Stimulated activated effector memory CD8-positive, alpha-beta T cell treated with anti-CD3 and anti-CD28 coated beads, Interleukin-12 subunit alpha, Interleukin-12 subunit beta, amount 100 ng/mL, for 72 hours (primary cell): ENCODE results near the gene EIF4G3.
"Not testable (repeated sequence)": the region's sequence is repeated elsewhere in the genome, so short reads cannot be mapped to it uniquely, and the experiment has no call there.

Source experiments
- ATAC-seq: fragments of 150-1000 bp; cut with Tn5 transposase; 2 replicates; pipeline ENCODE4 v1.10.0; 2021
- DNase-seq, 2 donors: peaks; one replicate each; pipeline ENCODE4 v3.0.0; 2021 to 2022; ENCODE audit warnings: low spot score in 2 of 2
- H3K27ac Mint-ChIP-seq: one replicate; pipeline ENCODE4 v1.8.0; 2022; ENCODE audit warnings: mild to moderate bottlenecking, mixed read lengths
- H3K36me3 Mint-ChIP-seq: one replicate; pipeline ENCODE4 v1.8.0; 2022; ENCODE audit warnings: mild to moderate bottlenecking, mixed read lengths
- H3K4me1 Mint-ChIP-seq: one replicate; pipeline ENCODE4 v1.8.0; 2022; ENCODE audit warnings: mixed read lengths
- H3K4me3 Mint-ChIP-seq: one replicate; pipeline ENCODE4 v1.8.0; 2022; ENCODE audit warnings: mild to moderate bottlenecking, mixed read lengths
- H3K9me3 Mint-ChIP-seq: one replicate; pipeline ENCODE4 v1.8.0; 2022; ENCODE audit warnings: mixed read lengths

Gene EIF4G3

DNA sequence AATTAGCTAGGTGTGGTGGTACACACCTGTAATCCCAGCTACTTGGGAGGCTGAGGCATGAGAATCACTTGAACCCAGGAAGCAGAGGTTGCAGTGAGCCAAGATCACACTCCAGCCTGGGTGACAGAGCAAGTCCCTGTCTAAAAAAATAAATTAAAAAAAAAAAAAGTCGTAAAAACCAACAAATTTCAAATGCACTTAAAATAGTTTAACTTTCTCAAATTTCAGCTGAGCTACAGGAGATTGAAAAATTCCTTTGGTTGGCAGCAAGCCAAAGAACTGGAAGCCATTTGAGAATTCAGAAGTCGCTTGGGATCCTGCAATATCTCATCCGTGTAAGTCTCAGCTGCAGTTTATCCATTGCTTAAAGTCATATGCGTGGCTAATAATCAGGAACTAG lies 5.9 kb downstream of the EIF4G3 start:
- not testable (repeated sequence) for ATAC-seq, H3K9me3 Mint-ChIP-seq, H3K27ac Mint-ChIP-seq, H3K4me3 Mint-ChIP-seq, DNase-seq
- Mint-ChIP-seq H3K4me1 (peaks cover 33% of the 10 kb centered on the region), H3K36me3 (peaks cover 65% of the 10 kb centered on the region)

DNA sequence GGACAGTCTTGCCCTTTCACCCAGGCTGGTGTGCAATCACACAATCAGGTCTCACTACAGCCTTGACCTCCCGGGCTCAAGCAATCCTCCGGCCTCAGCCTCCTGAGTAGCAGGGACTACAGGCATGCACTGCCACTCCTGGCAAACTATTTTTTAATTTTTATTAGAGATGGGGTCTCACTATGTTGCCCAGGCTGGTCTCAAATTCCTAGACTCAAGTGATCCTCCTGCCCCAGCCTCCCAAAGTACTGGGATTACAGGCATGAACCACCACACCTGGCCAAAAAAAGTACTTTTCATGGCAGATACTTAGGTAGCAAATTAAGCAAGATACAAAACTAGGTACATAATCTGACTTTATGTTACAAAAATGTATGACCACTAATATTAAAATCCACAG lies 8.3 kb downstream of the EIF4G3 start:
- DNase-seq (no peak), ATAC-seq (no peak)
- H3K36me3 Mint-ChIP-seq = peaks cover 62% of the 10 kb centered on the region
- no peak overlapping the region for H3K4me3 Mint-ChIP-seq
- peaks cover 24% of the 10 kb centered on the region for H3K4me1 Mint-ChIP-seq
- no peaks in the 10 kb centered on the region for H3K9me3 Mint-ChIP-seq
- H3K27ac Mint-ChIP-seq = no peak overlapping the region

DNA sequence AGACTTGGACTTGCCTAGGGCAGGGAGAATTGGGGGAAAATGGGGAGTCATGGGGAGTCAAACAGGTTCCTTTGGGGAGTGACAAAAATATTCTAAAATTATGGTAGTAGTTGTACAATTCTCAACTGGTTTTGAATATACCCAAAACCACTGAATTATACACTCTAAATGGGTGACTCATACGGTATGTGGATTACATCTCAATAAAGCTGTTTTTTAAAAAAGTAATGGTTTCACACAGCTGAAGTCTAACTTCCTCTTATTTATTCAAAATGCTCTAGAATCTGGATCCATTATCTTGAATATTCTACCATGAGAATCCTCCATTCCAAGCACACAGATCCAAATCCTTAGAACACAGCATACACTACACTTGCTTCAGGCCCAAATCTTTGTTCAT lies 11.1 kb downstream of the EIF4G3 start:
- Mint-ChIP-seq H3K27ac (peak overlapping the region; percentile 48), H3K4me1 (peaks cover 19% of the 10 kb centered on the region), H3K36me3 (peaks cover 78% of the 10 kb centered on the region), H3K4me3 (no peak overlapping the region), H3K9me3 (no peaks in the 10 kb centered on the region)
- ATAC-seq = peak; percentile 43
- DNase-seq = no peak

DNA sequence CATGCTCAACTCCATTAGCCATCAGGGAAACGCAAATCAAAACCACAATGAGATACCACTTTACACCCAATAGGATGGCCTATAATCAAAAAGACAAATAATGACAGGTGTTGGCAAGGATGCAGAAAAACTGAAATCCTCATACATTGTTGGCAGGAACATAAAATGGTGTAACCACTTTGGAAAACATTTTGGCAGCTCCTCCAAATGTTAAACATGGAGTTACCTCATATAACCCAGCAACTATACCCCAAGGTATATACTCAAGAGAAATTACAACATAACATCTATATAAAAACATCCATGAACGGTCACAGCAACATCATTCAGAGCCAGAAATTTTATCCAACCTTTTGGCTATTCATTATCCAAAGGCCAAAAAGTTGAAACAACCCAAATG lies 11.6 kb downstream of the EIF4G3 start:
- ATAC-seq = no peak
- H3K36me3 Mint-ChIP-seq = peaks cover 77% of the 10 kb centered on the region
- no peak overlapping the region for H3K4me3 Mint-ChIP-seq
- H3K4me1 Mint-ChIP-seq = peaks cover 24% of the 10 kb centered on the region
- no peak overlapping the region for H3K27ac Mint-ChIP-seq
- DNase-seq = no peak
- H3K9me3 Mint-ChIP-seq = no peaks in the 10 kb centered on the region

- Mint-ChIP-seq H3K27ac (peak overlapping the region; percentile 26), H3K4me1 (peaks cover 24% of the 10 kb centered on the region), H3K4me3 (no peak overlapping the region), H3K9me3 (no peaks in the 10 kb centered on the region), H3K36me3 (peaks cover 69% of the 10 kb centered on the region)
- DNase-seq (no peak), ATAC-seq (no peak)
These were observed 12.4 kb downstream of the EIF4G3 start for GRCh38 chr1:21164266-21164665.

DNA sequence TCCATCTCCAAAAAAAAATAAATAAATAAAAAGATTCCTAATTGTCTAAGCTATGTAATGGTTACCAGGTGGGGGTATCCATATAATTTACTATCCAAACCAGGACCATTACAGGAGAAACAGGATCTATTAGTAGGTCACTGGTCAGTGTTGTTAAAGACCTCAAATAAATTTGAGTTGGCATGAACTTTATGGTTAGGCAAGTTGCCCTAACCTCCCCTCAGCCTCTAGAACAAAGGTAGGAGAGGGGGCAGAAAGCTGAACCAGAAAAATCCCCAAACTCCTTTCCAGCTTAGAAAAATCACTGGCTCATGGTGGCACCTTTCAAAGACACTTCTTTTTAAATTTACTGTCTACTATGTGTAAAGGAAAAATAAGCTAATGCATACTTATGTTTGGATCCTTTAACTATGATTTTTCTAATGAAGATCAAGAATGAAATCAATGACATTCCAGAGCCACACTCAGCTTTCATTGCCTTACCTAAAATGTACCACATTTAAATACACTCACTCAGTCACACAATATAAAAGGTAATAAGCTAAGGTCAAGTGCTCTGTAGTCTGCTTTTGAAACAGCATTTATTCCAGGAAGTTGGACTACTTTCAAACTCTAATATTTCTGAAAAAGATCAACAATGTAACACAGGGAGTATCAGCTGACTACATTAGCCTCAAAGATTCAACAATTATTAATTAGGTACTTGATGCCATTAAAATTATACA lies 13.8 kb downstream of the EIF4G3 start:
- H3K27ac Mint-ChIP-seq = no peak overlapping the region
- no peaks in the 10 kb centered on the region for H3K9me3 Mint-ChIP-seq

DNA sequence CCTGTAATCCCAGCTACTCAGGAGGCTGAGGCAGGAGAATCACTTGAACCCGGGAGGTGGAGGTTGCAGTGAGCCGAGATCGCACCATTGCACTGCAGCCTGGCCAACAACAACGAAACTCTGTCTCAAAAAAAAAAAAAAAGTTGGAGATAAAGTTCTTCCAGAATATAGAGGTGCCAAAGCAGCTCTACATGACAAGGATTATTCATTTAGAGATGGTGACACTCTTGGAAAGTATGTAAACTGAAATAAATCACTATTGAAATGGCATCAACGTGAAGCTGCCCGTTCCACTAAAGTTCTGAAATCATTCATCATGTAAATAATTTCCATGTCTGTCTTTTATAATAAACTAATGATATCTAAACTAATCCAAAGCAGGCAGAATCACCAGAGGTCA lies 14.9 kb downstream of the EIF4G3 start:
- H3K36me3 Mint-ChIP-seq = peaks cover 55% of the 10 kb centered on the region
- H3K4me1 Mint-ChIP-seq = peaks cover 31% of the 10 kb centered on the region
- no peak for DNase-seq

More for the DNA sequence above, 13.8 kb downstream of the EIF4G3 start:
- no peak for ATAC-seq
- Mint-ChIP-seq H3K4me1 (peaks cover 31% of the 10 kb centered on the region), H3K4me3 (no peak overlapping the region), H3K36me3 (peaks cover 66% of the 10 kb centered on the region)
- DNase-seq = no peak

GRCh38 chr1:21160263-21160796 lies 16.4 kb downstream of the EIF4G3 start:
- Mint-ChIP-seq H3K4me3 (no peak overlapping the region), H3K9me3 (no peaks in the 10 kb centered on the region), H3K27ac (no peak overlapping the region), H3K36me3 (peaks cover 51% of the 10 kb centered on the region), H3K4me1 (peaks cover 29% of the 10 kb centered on the region)
- ATAC-seq (no peak), DNase-seq (no peak)

More for the DNA sequence above, 14.9 kb downstream of the EIF4G3 start:
- ATAC-seq = no peak
- no peak overlapping the region for H3K27ac Mint-ChIP-seq
- no peaks in the 10 kb centered on the region for H3K9me3 Mint-ChIP-seq
- H3K4me3 Mint-ChIP-seq = no peak overlapping the region

DNA sequence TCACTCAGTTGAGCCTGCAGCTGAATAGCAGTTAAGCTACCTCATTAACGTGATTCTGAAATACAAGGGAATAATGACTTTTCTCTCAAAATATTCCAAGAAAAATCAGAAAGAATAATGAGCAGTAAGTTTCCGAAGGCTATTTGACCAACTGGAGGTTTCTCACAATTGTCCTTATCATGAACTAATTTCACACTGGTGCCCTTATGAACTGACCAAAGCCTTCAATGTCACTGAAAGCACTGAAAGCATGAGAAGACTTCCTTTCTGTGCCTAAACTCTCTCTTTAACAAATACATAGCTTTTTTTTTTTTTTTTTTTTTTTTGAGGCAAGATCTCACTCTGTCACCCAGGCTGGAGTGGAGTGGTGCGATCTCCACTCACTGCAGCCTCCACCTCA lies 18.8 kb downstream of the EIF4G3 start:
- DNase-seq = no peak
- ATAC-seq = no peak
- Mint-ChIP-seq H3K4me1 (peaks cover 20% of the 10 kb centered on the region), H3K36me3 (peaks cover 50% of the 10 kb centered on the region), H3K27ac (no peak overlapping the region), H3K9me3 (no peaks in the 10 kb centered on the region), H3K4me3 (no peak overlapping the region)

- Mint-ChIP-seq H3K9me3 (no peaks in the 10 kb centered on the region), H3K27ac (no peak overlapping the region), H3K36me3 (peaks cover 46% of the 10 kb centered on the region), H3K4me3 (no peak overlapping the region), H3K4me1 (peaks cover 20% of the 10 kb centered on the region)
- ATAC-seq = no peak
- no peak for DNase-seq
These were observed 19.6 kb downstream of the EIF4G3 start for GRCh38 chr1:21157054-21157453.

- H3K4me3 Mint-ChIP-seq = no peak overlapping the region
- no peak for ATAC-seq
- peaks cover 20% of the 10 kb centered on the region for H3K4me1 Mint-ChIP-seq
- peaks cover 35% of the 10 kb centered on the region for H3K36me3 Mint-ChIP-seq
- H3K27ac Mint-ChIP-seq = no peak overlapping the region
- no peak for DNase-seq
- H3K9me3 Mint-ChIP-seq = no peaks in the 10 kb centered on the region
These were observed 20.7 kb downstream of the EIF4G3 start for GRCh38 chr1:21156019-21156418.

DNA sequence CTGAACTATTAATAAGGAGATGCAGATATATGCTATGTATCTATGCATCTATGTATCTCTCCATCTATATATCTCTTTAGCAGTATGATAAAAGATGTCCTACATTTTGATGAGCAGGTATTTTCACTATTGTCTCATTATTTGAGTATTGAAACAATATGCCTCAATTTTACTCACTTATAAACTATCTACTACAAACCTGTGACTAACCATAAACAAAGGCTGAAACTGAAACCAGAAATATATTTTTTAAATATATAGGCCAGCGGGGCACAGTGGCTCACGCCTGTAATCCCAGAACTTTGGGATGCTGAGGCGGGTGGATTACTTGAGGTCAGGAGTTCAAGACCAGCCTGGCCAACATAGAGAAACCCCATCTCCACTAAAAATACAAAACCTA lies 22.0 kb downstream of the EIF4G3 start:
- no peak overlapping the region for H3K4me3 Mint-ChIP-seq
- peak; percentile 57 for ATAC-seq
- peaks cover 35% of the 10 kb centered on the region for H3K36me3 Mint-ChIP-seq
- no peak for DNase-seq
- H3K4me1 Mint-ChIP-seq = peaks cover 17% of the 10 kb centered on the region
- H3K27ac Mint-ChIP-seq = no peak overlapping the region
- no peaks in the 10 kb centered on the region for H3K9me3 Mint-ChIP-seq

DNA sequence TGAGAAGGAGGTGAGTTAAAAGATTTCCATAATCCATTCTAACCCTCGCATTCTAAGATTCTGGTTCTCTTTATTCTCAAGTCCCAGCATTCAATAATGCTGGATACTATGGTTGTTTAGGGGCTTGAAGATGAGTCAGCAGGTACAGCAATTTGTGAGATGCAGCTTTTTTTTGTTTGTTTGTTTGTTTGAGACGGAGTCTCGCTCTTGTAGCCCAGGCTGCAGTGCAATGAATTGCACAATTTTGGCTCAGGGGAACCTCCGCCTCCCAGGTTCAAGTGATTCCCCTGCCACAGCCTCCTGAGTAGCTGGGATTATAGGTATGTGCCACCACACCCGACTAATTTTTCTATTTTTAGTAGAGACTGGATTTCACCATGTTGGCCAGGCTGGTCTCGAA lies 23.3 kb downstream of the EIF4G3 start:
- no peaks in the 10 kb centered on the region for H3K9me3 Mint-ChIP-seq
- DNase-seq (no peak), ATAC-seq (no peak)
- no peak overlapping the region for H3K4me3 Mint-ChIP-seq
- H3K36me3 Mint-ChIP-seq = peaks cover 41% of the 10 kb centered on the region
- H3K27ac Mint-ChIP-seq = peak overlapping the region; percentile 5
- H3K4me1 Mint-ChIP-seq = peaks cover 16% of the 10 kb centered on the region

DNA sequence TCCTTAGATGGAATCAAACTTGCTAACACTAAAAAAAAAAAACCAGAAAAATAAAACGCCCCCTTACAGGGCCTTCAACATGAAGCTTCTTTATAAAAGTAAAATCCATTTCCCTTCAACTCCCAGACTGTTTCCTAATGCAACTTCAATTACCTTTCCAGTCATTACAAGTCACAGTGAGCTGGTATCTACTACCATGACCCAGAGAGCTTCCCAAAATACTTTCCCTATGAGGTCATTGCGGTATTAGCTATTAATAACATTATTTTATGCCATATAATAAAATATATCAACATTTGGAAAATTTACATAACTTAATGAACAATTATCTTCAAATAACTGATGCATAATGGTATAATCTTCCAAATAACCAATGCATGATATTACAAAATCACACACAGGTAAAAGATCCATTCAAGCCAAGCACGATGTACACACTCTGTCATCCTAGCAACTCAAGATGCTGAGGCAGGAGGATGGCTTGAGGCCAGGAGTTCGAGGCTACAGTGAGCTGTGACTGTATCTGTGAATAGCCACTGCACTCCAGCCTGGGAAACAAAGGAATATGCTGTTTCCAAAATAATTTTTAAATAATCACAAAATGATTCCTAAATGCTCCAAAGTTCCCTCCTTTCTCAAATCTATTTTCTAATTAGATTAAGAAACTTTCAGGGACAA lies 24.1 kb downstream of the EIF4G3 start:
- no peak overlapping the region for H3K4me3 Mint-ChIP-seq
- H3K36me3 Mint-ChIP-seq = peaks cover 45% of the 10 kb centered on the region
- H3K9me3 Mint-ChIP-seq = no peaks in the 10 kb centered on the region
- ATAC-seq (no peak), DNase-seq (no peak)
- H3K27ac Mint-ChIP-seq = no peak overlapping the region
- H3K4me1 Mint-ChIP-seq = peaks cover 14% of the 10 kb centered on the region

DNA sequence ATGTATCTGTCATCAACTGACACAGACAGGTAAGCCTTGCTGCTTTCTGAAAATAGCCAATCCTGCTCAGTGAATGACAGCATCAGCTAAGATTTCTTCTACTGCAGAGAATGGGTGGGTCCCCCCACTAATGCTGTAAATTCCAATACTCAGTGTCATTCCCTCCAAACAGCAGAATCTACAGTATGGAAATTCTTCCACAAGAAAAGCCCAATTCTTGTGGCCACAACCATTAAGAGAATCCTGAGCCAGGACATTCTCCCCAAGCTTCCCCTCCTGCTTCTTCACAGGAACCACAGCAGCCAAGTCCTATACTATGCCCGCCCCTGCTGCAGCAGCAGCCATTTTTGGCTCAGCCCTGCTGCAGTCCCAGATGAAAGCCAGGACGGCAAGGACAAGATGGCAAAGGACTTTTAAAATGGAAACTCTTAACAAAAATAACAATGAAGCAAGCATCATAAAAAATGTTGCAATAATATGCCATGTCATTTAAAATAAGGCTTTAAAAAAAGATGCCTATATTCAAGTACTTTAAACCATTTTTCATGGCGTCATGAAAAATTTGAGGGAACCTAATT lies 26.8 kb downstream of the EIF4G3 start:
- DNase-seq = no peak
- H3K9me3 Mint-ChIP-seq = no peaks in the 10 kb centered on the region
- peaks cover 52% of the 10 kb centered on the region for H3K36me3 Mint-ChIP-seq
- peak overlapping the region; percentile 48 for H3K27ac Mint-ChIP-seq
- no peak overlapping the region for H3K4me3 Mint-ChIP-seq
- H3K4me1 Mint-ChIP-seq = peaks cover 8% of the 10 kb centered on the region
- no peak for ATAC-seq

GRCh38 chr1:21149430-21149854 lies 27.3 kb downstream of the EIF4G3 start:
- ATAC-seq (no peak), DNase-seq (no peak)

More at GRCh38 chr1:21149430-21149854, 27.3 kb downstream of the EIF4G3 start:
- no peaks in the 10 kb centered on the region for H3K9me3 Mint-ChIP-seq
- no peak overlapping the region for H3K27ac Mint-ChIP-seq
- peaks cover 8% of the 10 kb centered on the region for H3K4me1 Mint-ChIP-seq
- no peak overlapping the region for H3K4me3 Mint-ChIP-seq
- H3K36me3 Mint-ChIP-seq = peaks cover 52% of the 10 kb centered on the region
